GM21723 (cell line): ENCODE measurements around the gene TIMM17A.

Source experiments
- ATAC-seq: cut with Tn5 transposase; IDR thresholded peaks from one replicate; pipeline ENCODE4 v1.9.1; 2021; ENCODE audit warnings: mild to moderate bottlenecking, moderate library complexity; ENCODE audit not compliant: unreplicated experiment

TIMM17A gene

DNA sequence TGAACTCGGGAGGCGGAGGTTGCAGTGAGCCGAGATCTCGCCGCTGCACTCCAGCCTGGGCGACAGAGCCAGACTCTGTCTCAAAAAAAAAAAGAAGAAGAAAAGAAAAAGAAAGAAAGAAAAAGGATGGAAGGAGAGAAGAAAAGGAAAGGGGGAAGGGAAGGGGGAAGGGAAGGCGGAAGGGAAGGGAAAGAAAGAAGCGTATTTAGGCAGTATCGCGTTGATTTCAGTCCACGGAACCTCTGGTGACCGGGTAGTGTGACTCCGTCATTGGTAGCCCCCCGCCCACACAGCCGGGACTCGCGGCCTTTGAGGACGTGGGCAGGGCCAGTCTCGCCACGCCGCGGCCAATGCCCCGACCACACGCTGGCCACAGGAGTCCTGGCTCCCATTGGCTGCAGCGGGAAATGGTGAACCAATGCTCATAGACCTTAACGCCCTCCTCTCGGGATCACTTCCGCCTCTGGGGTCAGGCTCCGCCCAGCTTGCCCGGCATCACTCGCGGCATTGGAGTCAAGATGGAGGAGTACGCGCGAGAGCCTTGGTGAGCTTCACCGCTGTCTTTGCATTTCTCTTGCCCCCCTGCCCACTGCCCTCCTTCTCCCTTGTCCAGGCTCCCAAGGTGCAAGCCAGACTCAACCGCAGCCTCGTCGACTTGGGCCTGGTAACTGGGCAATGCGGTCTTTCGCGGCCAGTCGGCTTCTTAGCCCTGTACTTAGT lies at the start of gene TIMM17A:
Gene TIMM17A, plus strand, starts transcription at position 495 of the 720 bp plus-strand sequence. Its CDS starts 24 bp downstream, at position 519.
- peak; percentile 99 for ATAC-seq

DNA sequence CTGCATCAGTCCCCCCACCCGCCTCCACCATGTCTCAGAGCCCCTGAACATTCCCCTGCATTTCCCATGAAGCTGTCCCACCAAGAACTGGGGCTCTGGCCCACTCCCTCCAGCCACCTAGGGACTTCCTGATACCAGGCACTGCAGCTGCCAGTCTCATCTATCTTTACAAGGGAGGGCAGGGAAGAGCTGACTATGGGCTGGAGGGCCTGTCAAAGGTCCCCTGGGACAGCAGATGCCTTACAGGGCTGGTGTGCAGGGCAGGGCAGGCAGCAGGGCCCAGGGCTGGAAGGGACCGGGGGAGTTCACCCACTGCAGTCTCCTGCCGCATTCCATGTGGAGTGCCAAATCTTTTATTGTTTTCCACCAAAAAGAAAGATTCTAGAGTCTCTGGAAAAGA lies 49.0 kb upstream of the TIMM17A start:
- ATAC-seq: no peak

DNA sequence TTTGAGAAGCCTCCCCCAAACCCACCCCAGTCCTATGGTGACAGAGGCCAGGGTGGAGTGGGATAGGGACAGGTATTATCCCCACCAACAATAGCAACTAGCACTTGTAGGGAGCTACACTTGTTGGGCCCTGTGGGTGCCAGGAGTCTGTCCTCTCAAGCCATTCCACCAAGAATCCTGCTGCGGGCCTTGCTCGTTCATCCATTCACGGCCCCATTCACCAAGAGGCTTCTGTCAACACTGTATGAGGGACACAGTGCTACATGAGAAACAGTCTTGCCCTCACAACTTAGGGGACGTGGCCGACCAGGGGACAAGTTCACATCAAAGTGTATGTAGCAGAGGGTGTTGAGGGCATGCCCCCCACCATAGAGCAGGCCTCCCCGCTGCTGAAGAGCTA lies 47.7 kb upstream of the TIMM17A start:
- ATAC-seq: no peak

DNA sequence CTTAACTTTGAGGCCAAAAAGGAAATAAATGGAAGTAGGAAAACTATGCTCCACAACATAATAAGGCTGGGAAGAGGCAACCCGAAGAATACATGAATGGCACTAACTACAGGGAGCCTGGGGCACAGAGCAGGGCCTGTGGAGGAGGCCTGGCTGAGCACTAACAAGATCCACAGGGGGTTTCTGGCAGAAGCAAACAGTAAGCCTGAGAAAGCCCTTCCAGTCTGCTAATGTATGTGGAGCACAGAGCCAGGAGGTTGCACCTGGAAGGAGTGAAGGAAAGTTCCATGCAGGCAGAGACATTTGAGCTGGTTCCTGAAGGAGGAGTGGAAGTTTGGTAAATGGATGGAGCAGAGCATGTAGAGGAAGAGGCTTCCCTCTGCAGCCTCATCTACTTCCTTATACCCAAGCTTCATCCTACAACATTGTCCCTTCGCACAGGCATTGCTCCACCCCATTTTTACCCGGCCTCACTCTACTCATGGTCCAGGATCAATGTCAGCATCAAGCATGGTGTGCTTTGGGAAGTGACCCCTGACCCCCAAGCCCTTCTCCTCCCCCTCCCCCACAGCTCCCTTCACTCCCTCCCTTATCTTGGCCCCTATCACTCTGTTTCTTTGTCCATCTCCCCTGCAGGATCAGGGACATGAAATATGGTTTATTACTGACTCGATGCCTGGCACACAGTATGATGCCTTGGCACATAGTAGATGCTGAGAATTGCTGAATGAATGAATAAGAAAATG lies 43.3 kb upstream of the TIMM17A start:
- ATAC-seq: no peak

DNA sequence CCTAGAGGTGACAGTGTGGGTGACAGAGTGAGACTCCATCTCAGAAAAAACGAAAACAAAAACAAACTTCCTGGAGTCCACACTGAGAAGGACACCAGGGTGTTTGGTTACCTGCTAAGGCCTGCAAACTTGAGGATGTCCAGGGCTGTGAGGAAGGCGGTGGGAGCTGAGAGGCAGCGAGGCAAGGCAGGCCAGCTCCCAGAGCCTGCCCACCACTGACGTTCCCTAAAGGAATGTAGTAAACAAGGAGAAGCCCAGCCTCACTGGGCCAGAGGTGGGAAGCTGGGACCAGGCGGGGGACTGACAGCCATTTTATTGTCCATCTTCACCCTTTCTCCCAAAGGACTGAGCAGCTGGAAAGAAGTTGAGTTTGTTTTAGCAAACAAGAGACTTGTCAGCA lies 42.5 kb upstream of the TIMM17A start:
- ATAC-seq: no peak

DNA sequence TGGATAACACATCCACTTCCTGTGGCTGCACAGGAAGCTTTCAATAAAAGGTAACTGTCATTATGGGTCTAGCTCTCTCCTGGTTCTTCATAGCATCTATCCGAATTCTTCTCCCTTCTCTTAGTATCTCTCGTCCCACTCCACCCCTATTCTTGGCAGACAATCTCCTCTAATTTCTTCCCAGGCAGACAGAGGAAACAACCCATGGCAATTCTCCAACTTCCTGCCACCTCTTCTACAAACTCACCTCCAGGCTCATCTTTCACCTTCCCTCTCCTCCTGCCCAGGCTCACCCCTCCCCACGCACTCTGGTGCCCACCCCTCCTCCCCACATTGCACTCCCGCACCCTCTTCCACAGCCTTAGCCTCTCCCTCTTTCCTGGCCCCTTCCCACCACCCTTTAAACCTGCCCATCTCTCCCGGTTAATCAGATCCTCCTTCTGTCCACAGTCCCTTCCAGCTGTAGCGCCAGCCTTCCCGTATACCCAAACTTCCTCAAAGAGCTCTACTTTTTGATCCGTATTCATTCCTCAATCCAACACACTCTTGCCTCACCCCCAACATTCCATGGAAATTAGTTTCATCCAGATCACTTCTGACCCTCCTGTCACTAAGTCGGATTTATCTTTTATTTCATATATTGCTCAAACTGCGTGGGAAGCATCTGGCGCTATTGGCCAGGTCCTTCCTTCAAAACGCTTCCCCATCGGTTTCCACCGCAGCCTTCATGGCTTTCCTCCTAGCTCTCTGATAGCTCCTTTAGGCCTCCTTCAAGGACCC lies 40.7 kb upstream of the TIMM17A start:
- ATAC-seq: no peak

DNA sequence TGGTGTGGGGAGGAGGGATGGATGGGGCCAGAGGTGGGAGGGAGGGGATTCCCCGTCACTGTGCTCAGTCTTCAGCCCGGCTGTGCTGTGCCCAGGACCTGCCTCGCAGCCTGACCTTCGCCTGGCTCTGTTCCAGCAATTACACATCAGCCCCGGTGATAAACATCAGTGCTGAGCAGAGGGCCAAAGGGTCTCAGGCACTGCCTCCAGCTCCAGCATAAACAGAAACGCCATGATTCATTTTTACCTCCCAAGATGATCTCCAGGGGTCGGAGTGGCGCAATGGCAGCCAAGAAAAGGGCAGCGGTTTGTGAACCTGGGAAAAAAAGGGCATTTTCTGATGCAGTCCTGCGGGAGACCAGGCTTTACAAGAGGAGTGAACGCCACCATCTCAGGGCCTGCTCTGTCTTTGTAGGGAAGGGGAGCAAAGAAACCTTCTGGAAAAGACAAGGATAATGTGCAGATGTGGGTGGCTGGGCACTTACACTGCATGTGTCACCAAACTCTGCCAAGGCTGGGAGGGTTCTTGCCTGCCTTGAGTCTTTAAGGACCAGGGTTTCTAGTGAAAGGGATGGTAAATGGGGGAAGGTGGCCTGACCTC lies 38.6 kb upstream of the TIMM17A start:
- ATAC-seq: no peak

DNA sequence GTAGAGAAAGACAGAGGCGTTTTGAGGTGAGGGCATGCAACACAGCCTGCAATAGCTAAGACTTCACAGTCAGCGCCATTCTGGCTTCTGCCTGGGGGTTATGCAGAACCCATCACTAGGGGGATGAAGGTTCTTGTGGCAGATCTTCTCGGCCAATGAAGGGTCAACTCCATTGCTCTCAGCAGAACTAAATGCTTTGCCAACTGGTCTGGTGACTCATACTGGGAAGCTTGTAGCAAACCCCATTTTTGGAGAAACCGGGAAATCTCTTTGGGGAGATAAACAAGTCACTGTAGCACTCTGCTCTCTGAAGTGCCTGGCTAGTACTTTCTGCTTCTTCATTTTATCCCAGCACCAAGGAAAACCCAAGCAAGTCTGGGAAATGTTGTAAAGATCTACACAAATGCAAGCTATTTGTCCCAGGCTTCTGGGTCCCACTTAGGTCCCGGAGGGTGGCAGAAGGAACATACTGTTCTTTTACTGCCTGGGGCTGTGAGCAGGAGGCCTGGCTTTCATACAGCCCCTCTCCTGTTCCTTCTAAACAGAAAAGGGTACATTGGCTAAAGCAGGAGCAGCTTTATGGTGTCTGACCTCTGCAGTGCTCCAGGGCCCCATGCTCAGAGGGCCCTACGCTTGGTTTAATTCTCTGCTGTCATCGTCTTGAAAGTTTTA lies 37.8 kb upstream of the TIMM17A start:
- no peak for ATAC-seq

DNA sequence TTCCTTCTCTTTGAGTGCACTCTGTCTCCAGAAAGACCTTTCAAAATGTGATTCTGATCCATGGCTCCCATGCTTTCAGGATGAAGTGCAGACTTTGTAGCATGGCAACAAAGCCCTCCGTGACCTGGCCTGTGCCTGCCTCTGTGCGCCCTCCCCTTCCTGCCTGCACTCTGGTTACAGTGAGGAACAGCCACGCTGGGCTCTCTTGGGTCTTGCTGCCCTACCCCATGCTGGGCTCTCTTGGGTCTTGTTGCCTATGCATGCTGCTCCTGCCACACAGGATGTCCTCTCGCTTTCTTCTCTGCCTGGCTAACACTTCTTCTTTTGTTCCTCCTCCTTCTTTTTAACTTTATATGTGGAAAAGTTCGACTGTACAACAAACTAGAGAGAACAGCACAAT lies 37.0 kb upstream of the TIMM17A start:
- ATAC-seq: no peak

- no peak for ATAC-seq
Measured at GRCh38 chr1:201921952-201922558, 33.2 kb upstream of the TIMM17A start.

GRCh38 chr1:201925301-201925567 lies 30.1 kb upstream of the TIMM17A start:
- no peak for ATAC-seq

GRCh38 chr1:201925981-201926645 lies 29.2 kb upstream of the TIMM17A start:
- ATAC-seq: no peak

- ATAC-seq: no peak
Measured at GRCh38 chr1:201928266-201928665, 27.0 kb upstream of the TIMM17A start.

GRCh38 chr1:201930137-201930536 lies 25.2 kb upstream of the TIMM17A start:
- ATAC-seq: no peak

DNA sequence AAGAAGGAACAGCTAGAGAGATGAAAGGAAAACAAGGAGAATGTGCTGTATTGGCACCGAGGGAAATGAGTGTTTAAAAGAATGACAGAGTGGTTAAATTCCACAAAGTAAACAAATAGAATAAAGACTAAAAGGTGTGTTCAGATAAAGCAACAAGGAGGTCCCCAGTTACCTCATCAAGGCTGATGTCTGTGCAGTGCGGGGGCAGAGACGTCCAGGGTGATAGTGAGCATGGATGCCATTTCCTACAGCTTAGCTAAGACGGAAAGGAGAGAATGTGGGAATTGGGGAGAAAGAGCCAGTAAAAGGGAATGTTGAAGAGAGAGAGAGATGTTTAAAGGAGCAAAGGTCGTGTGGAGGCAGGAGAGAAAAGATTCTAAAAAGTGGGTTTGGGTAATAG lies 24.5 kb upstream of the TIMM17A start:
- no peak for ATAC-seq

- ATAC-seq: no peak
Measured at GRCh38 chr1:201933840-201934430, 21.4 kb upstream of the TIMM17A start.

DNA sequence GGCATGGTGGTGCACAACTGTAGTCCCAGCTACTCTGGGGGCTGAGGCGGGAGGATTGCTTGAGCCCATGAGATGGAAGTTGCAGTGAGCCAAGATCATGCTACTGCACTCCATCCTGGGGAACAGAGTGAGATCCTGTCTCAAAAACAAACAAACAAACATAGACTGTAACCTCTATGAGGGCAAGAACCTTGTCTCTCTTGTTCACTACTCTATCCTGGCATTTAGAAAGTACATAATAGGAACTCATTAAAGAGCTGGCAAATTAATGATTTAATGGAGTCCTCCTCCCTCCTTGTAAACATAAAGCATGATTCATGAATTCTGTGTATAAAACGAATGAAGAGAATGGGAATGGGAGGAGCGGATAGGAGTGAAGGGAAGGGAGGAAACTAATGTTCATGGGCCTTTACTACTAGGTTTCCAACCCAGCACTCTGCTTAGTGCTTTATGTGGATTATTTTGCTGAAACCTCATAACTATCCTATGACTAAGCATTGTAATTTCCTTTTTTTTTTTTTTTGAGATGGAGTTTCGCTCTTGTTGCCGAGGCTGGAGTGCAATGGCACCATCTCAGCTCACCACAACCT lies 17.6 kb upstream of the TIMM17A start:
- ATAC-seq: no peak

- ATAC-seq: no peak
Measured at GRCh38 chr1:201938440-201939035, 16.8 kb upstream of the TIMM17A start.

GRCh38 chr1:201939148-201939547 lies 16.2 kb upstream of the TIMM17A start:
- ATAC-seq: no peak
